ENCODE data around the gene DOK1. TPM values are rescaled to one million over a fixed set of nuclear protein-coding genes. Genes with fewer than 3 reads are reported as not detected.

The DOK1 gene
- total RNA-seq, 1 experiment from 2014 or later = 4.7 TPM

DNA sequence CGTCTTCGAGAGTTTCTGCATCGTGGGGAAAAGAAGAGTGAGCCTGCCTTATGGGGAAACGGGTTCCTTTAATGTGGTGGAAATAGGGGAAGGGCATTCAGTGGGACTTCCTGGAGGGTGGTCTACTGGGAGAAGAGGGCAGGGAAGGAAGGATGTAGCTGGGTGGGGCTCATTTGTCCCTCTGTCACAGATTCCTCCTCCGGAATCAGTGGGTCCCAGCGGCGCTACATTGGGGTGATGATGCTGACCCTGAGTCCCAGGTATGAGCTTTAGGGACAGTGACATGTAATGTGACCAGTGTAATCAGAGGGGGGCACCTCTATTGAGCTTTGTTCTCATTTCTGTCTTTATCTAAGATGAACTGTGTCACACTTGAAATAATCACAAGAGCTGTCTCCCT is 22.9 kb upstream of the DOK1 start:
- Histone ChIP-seq H3K27ac (ENCODE audit: low read length) (no peak overlapping the region), H3K27me3 (ENCODE audit: low read length) (no peaks in the 10 kb centered on the region), H3K9ac (ENCODE audit: low read length) (no peak overlapping the region), H2AFZ (ENCODE audit: low read length) (no peak overlapping the region), H3K9me3 (ENCODE audit: low read length) (no peaks in the 10 kb centered on the region), H3K4me3 (ENCODE audit: low read length) (peak overlapping the region; percentile 93; the same call in 1 of the 2 replicates), H4K20me1 (ENCODE audit: low read length) (0 out of 2 replicates have a peak, but pooled peaks cover 7% of the 10 kb centered on the region), H3K79me2 (ENCODE audit: low read length) (peaks cover 43% of the 10 kb centered on the region), H3K4me2 (ENCODE audit: low read length) (peak overlapping the region; percentile 96), H3F3A (ENCODE audit: low read length, unreplicated experiment) (no peaks in the 10 kb centered on the region), H3K36me3 (ENCODE audit: low read depth, low read length) (peaks cover 22% of the 10 kb centered on the region), H3K9me2 (replicated peaks; ENCODE audit: low read length) (no peaks in the 10 kb centered on the region), H3K4me1 (ENCODE audit: insufficient read depth, low read length) (peaks cover 20% of the 10 kb centered on the region)
- ATAC-seq (no peak), DNase-seq (no peak)
- intact Hi-C loops (cut with micrococcal nuclease) = loop anchor here (5.0 kb wide), 1 partner anchor 56 kb away; no protein-coding TSS in a partner anchor
- CTCF ChIA-PET = interaction anchor here (0.6 kb wide), 1 partner anchor 49 kb away, joined by 5 read pairs; the partner anchor contains the start of genes CCDC142 and TTC31
- BruUV-seq (replicated peaks) = no TSS peak
- POLR2A ChIA-PET (ENCODE audit: unreplicated experiment) = no interaction called here
- TF ChIP-seq EZH2 (IDR thresholded peaks at IDR 0.05; ENCODE audit: low read length, unreplicated experiment) (no peak), EZH2phosphoT487 (IDR thresholded peaks at IDR 0.05; ENCODE audit: borderline replicate concordance, low read length) (no peak)
- TF ChIP-seq, protein P1, sequence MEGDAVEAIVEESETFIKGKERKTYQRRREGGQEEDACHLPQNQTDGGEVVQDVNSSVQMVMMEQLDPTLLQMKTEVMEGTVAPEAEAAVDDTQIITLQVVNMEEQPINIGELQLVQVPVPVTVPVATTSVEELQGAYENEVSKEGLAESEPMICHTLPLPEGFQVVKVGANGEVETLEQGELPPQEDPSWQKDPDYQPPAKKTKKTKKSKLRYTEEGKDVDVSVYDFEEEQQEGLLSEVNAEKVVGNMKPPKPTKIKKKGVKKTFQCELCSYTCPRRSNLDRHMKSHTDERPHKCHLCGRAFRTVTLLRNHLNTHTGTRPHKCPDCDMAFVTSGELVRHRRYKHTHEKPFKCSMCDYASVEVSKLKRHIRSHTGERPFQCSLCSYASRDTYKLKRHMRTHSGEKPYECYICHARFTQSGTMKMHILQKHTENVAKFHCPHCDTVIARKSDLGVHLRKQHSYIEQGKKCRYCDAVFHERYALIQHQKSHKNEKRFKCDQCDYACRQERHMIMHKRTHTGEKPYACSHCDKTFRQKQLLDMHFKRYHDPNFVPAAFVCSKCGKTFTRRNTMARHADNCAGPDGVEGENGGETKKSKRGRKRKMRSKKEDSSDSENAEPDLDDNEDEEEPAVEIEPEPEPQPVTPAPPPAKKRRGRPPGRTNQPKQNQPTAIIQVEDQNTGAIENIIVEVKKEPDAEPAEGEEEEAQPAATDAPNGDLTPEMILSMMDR (conservative IDR thresholded peaks at IDR 0.05; ENCODE audit: low read depth, low read length) = no peak

DNA sequence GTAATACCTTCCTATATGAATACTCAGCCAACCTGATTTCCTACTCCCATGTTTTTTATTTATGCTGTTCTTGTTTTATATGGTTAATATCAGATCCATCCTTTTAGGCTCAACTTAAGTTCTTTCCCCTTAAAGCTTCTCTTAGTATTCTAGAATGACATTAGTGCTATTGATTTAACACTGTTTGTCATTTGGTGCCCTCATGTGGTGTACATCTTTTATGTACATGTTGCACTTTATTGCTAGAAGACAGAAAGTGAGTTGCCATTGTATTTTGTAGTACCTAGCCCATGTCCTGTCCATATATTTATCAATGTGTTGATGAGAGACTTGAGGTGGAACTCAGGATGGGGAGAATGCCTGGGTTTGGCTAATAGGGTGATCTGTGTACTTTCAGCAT is 22.3 kb upstream of the DOK1 start:
- ChIA-PET CTCF (interaction anchor here (0.6 kb wide), 1 partner anchor 50 kb away, joined by 5 read pairs; the partner anchor contains the start of genes CCDC142 and TTC31), POLR2A (ENCODE audit: unreplicated experiment) (no interaction called here)
- Histone ChIP-seq H2AFZ (ENCODE audit: low read length) (no peak overlapping the region), H3K4me2 (ENCODE audit: low read length) (no peak overlapping the region), H3F3A (ENCODE audit: low read length, unreplicated experiment) (no peaks in the 10 kb centered on the region), H4K20me1 (ENCODE audit: low read length) (0 out of 2 replicates have a peak, but pooled peaks cover 7% of the 10 kb centered on the region), H3K9me3 (ENCODE audit: low read length) (no peaks in the 10 kb centered on the region), H3K79me2 (ENCODE audit: low read length) (peaks cover 42% of the 10 kb centered on the region), H3K27ac (ENCODE audit: low read length) (no peak overlapping the region), H3K4me3 (ENCODE audit: low read length) (no peak overlapping the region), H3K36me3 (ENCODE audit: low read depth, low read length) (peaks cover 16% of the 10 kb centered on the region), H3K9me2 (replicated peaks; ENCODE audit: low read length) (no peaks in the 10 kb centered on the region), H3K27me3 (ENCODE audit: low read length) (no peaks in the 10 kb centered on the region), H3K4me1 (ENCODE audit: insufficient read depth, low read length) (peaks cover 20% of the 10 kb centered on the region), H3K9ac (ENCODE audit: low read length) (no peak overlapping the region)
- no peak for TF ChIP-seq EZH2 (IDR thresholded peaks at IDR 0.05; ENCODE audit: low read length, unreplicated experiment)
- TF ChIP-seq, protein P1 (conservative IDR thresholded peaks at IDR 0.05; ENCODE audit: low read depth, low read length) = peak; percentile 68
- no TSS peak for BruUV-seq (replicated peaks)
- intact Hi-C loops (cut with micrococcal nuclease) = loop anchor here (5.0 kb wide), 1 partner anchor 55 kb away; no protein-coding TSS in a partner anchor
- ATAC-seq = no peak
- DNase-seq = peak; percentile 54

DNA sequence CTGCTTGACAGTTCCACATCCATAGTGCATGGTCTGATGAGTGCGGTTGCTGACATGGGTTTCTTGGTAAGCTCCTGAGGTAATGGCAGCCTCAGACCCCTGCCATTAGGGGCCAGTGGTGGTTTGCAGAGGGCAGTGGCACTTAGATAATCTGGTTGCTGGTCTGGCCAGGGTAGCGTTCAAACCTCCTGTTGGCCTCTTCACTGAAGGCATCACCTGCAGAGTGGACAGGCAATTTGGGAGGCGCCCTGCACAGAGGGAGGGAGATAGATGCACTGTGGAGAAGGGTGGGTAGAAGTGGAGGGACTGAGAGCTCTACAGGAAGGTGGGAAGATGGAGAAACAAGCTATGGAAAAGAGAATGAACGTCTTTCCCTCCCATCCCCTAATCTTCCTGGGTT is 21.1 kb upstream of the DOK1 start:
- intact Hi-C loops (cut with micrococcal nuclease) = loop anchor here (5.0 kb wide), 1 partner anchor 54 kb away; no protein-coding TSS in a partner anchor
- H4K20me1 ChIP-seq (ENCODE audit: low read length) = no peaks in the 10 kb centered on the region
- no peaks in the 10 kb centered on the region for H3K9me3 ChIP-seq (ENCODE audit: low read length)
- CTCF ChIA-PET = no interaction called here
- H3K4me1 ChIP-seq (ENCODE audit: insufficient read depth, low read length) = peaks cover 10% of the 10 kb centered on the region
- POLR2A ChIA-PET (ENCODE audit: unreplicated experiment) = no interaction called here
- DNase-seq (no peak), ATAC-seq (no peak)
- H3K9ac ChIP-seq (ENCODE audit: low read length) = no peak overlapping the region
- no peak overlapping the region for H3K4me3 ChIP-seq (ENCODE audit: low read length)
- no peaks in the 10 kb centered on the region for H3K27me3 ChIP-seq (ENCODE audit: low read length)
- H3K9me2 ChIP-seq (replicated peaks; ENCODE audit: low read length) = no peaks in the 10 kb centered on the region
- no peak overlapping the region for H3K4me2 ChIP-seq (ENCODE audit: low read length)
- no peak overlapping the region for H3K27ac ChIP-seq (ENCODE audit: low read length)
- H2AFZ ChIP-seq (ENCODE audit: low read length) = no peak overlapping the region
- no TSS peak for BruUV-seq (replicated peaks)
- TF ChIP-seq EZH2phosphoT487 (IDR thresholded peaks at IDR 0.05; ENCODE audit: borderline replicate concordance, low read length) (no peak), EZH2 (IDR thresholded peaks at IDR 0.05; ENCODE audit: low read length, unreplicated experiment) (no peak)
- TF ChIP-seq, protein P1 (conservative IDR thresholded peaks at IDR 0.05; ENCODE audit: low read depth, low read length) = no peak
- H3K79me2 ChIP-seq (ENCODE audit: low read length) = peaks cover 30% of the 10 kb centered on the region
- H3F3A ChIP-seq (ENCODE audit: low read length, unreplicated experiment) = no peaks in the 10 kb centered on the region
- H3K36me3 ChIP-seq (ENCODE audit: low read depth, low read length) = peaks cover 7% of the 10 kb centered on the region; the same call in 1 of the 2 replicates
